Activated CD8-positive, alpha-beta T cell treated with anti-CD3 and anti-CD28 coated beads for 36 hours (primary cell): ENCODE results near the gene CCNQ. TPM values are rescaled to one million over a fixed set of nuclear protein-coding genes. Genes with fewer than 3 reads are reported as not detected.

Experiments
- ATAC-seq: fragments of 200-7000 bp; cut with Tn5 transposase; one replicate; pipeline ENCODE4 v1.10.0; 2021; ENCODE audit warnings: mild to moderate bottlenecking, moderate library complexity
- CTCF ChIA-PET: fragments of 350-600 bp; sonication (Branson Sonifier 250); formaldehyde crosslinking; loops from one replicate; lab custom pipeline; 2021; ENCODE audit warnings: antibody characterized with exemption; lab: Charles Lee
- POLR2A ChIA-PET: fragments of 350-600 bp; sonication (Branson Sonifier 250); formaldehyde crosslinking; loops from one replicate; lab custom pipeline; 2021; ENCODE audit warnings: antibody characterized with exemption; lab: Charles Lee
- DNase-seq: peaks from one replicate; pipeline ENCODE4 v3.0.0-alpha.2; 2020
- H3K27ac Mint-ChIP-seq: one replicate; pipeline ENCODE4 v1.8.0; 2021; ENCODE audit warnings: mild to moderate bottlenecking, mixed read lengths
- H3K27me3 Mint-ChIP-seq: one replicate; pipeline ENCODE4 v1.8.0; 2021; ENCODE audit warnings: mixed read lengths
- H3K36me3 Mint-ChIP-seq: one replicate; pipeline ENCODE4 v1.8.0; 2021; ENCODE audit warnings: low read depth, mixed read lengths
- H3K4me1 Mint-ChIP-seq: one replicate; pipeline ENCODE4 v1.8.0; 2021; ENCODE audit warnings: low read depth, mixed read lengths
- H3K4me3 Mint-ChIP-seq: one replicate; pipeline ENCODE4 v1.8.0; 2021; ENCODE audit warnings: mild to moderate bottlenecking, moderate library complexity, mixed read lengths
- H3K9me3 Mint-ChIP-seq: one replicate; pipeline ENCODE4 v1.8.0; 2021; ENCODE audit warnings: mixed read lengths
- intact Hi-C: fragments of 100-400 bp; cut with micrococcal nuclease; formaldehyde crosslinking; loops from one replicate; pipeline ENCODE4 v1.10.0; 2022
- total RNA-seq, 2 experiments: library from RNA; stranded (reverse); gene quantifications; one replicate each; pipeline ENCODE4 v1.2.3, GENCODE V29; 2021
- TF ChIP-seq, protein P1 (sequence below): fragments of 200-600 bp; IDR thresholded peaks from one replicate; pipeline ENCODE4 v1.8.0; 2022; ENCODE audit warnings: antibody characterized with exemption, mild to moderate bottlenecking

Gene CCNQ
- total RNA-seq, 2 experiments from 2014 or later = 18.5 to 21.3 TPM

GRCh38 chrX:153549231-153549630 lies 49.7 kb downstream of the CCNQ start:
- intact Hi-C loops = no loop called here
- CTCF ChIA-PET = interaction anchor here (0.8 to 3.1 kb wide), 2 partner anchors 9 to 87 kb away, joined by 3 to 9 read pairs; no protein-coding TSS in a partner anchor

GRCh38 chrX:153547195-153547594 lies 51.7 kb downstream of the CCNQ start:
- DNase-seq (no peak), ATAC-seq (no peak)
- POLR2A ChIA-PET = interaction anchor here (0.6 kb wide), 1 partner anchor 315 kb away, joined by 3 read pairs; no protein-coding TSS in a partner anchor
- TF ChIP-seq, protein P1, sequence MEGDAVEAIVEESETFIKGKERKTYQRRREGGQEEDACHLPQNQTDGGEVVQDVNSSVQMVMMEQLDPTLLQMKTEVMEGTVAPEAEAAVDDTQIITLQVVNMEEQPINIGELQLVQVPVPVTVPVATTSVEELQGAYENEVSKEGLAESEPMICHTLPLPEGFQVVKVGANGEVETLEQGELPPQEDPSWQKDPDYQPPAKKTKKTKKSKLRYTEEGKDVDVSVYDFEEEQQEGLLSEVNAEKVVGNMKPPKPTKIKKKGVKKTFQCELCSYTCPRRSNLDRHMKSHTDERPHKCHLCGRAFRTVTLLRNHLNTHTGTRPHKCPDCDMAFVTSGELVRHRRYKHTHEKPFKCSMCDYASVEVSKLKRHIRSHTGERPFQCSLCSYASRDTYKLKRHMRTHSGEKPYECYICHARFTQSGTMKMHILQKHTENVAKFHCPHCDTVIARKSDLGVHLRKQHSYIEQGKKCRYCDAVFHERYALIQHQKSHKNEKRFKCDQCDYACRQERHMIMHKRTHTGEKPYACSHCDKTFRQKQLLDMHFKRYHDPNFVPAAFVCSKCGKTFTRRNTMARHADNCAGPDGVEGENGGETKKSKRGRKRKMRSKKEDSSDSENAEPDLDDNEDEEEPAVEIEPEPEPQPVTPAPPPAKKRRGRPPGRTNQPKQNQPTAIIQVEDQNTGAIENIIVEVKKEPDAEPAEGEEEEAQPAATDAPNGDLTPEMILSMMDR = no peak
- H3K4me3 Mint-ChIP-seq = no peak overlapping the region
- no peaks in the 10 kb centered on the region for H3K9me3 Mint-ChIP-seq
- no peaks in the 10 kb centered on the region for H3K4me1 Mint-ChIP-seq
- no peaks in the 10 kb centered on the region for H3K36me3 Mint-ChIP-seq
- H3K27ac Mint-ChIP-seq = no peak overlapping the region
- H3K27me3 Mint-ChIP-seq = no peaks in the 10 kb centered on the region
- CTCF ChIA-PET = interaction anchor here (1.3 kb wide), 1 partner anchor 8 kb away, joined by 4 read pairs; no protein-coding TSS in a partner anchor
- intact Hi-C loops = no loop called here

More at GRCh38 chrX:153549231-153549630, 49.7 kb downstream of the CCNQ start:
- ATAC-seq (no peak), DNase-seq (no peak)
- TF ChIP-seq, protein P1 = no peak
- H3K27me3 Mint-ChIP-seq = no peaks in the 10 kb centered on the region
- no peak overlapping the region for H3K27ac Mint-ChIP-seq
- H3K36me3 Mint-ChIP-seq = no peaks in the 10 kb centered on the region
- no peaks in the 10 kb centered on the region for H3K9me3 Mint-ChIP-seq
- POLR2A ChIA-PET = no interaction called here
- no peaks in the 10 kb centered on the region for H3K4me1 Mint-ChIP-seq
- H3K4me3 Mint-ChIP-seq = no peak overlapping the region

GRCh38 chrX:153546386-153546785 lies 52.6 kb downstream of the CCNQ start:
- Mint-ChIP-seq H3K36me3 (no peaks in the 10 kb centered on the region), H3K9me3 (no peaks in the 10 kb centered on the region), H3K4me1 (no peaks in the 10 kb centered on the region), H3K4me3 (no peak overlapping the region), H3K27ac (no peak overlapping the region), H3K27me3 (no peaks in the 10 kb centered on the region)
- ATAC-seq = no peak
- no peak for DNase-seq
- CTCF ChIA-PET = interaction anchor here (1.3 kb wide), 1 partner anchor 121 kb away, joined by 3 read pairs; no protein-coding TSS in a partner anchor
- intact Hi-C loops = no loop called here
- TF ChIP-seq, protein P1 = no peak
- POLR2A ChIA-PET = no interaction called here

- TF ChIP-seq, protein P1 = no peak
- Mint-ChIP-seq H3K36me3 (no peaks in the 10 kb centered on the region), H3K4me3 (no peak overlapping the region), H3K27ac (no peak overlapping the region), H3K9me3 (no peaks in the 10 kb centered on the region), H3K4me1 (no peaks in the 10 kb centered on the region), H3K27me3 (no peaks in the 10 kb centered on the region)
- ChIA-PET CTCF (no interaction called here), POLR2A (no interaction called here)
- ATAC-seq (no peak), DNase-seq (no peak)
- intact Hi-C loops = no loop called here
Measured at GRCh38 chrX:153544727-153545126, 54.2 kb downstream of the CCNQ start.

DNA sequence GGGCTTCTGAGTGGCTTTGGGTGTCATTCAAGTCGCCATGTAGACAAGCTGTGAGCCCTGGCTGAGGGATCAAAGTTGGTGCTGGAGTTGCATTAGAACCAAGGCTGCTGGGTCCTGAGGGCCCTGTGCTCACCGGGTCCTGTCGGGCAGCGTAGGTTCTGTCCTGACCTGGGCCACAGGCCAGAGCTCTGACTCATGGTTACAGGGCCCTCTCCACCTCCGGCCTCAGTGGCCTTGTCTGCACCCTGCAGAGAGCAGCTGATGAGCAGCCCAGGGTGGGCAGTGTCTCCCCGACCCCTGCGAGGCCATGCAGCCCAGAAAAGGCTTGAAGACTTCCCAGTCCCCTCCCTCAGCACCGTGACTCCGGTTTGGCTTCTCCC lies 59.0 kb downstream of the CCNQ start:
- Mint-ChIP-seq H3K4me3 (no peak overlapping the region), H3K27ac (no peak overlapping the region), H3K4me1 (no peaks in the 10 kb centered on the region), H3K36me3 (no peaks in the 10 kb centered on the region), H3K9me3 (no peaks in the 10 kb centered on the region), H3K27me3 (no peaks in the 10 kb centered on the region)
- CTCF ChIA-PET = interaction anchor here (0.7 to 3.4 kb wide), 22 partner anchors 9 to 598 kb away, joined by 3 to 40 read pairs (median 5); partner anchors contain the start of genes CCNQ and DUSP9
- DNase-seq (no peak), ATAC-seq (no peak)
- TF ChIP-seq, protein P1 = no peak
- POLR2A ChIA-PET = no interaction called here
- intact Hi-C loops = no loop called here
